Activated CD4-positive, alpha-beta T cell treated with anti-CD3 and anti-CD28 coated beads, Interleukin-2, amount 50 U/mL, for 4 hours (primary cell): ENCODE data around the gene PPP1R18.

ENCODE experiments used
- DNase-seq, 2 experiments: peaks; one replicate each; pipeline ENCODE4 v3.0.0-alpha.2; 2020

PPP1R18 gene

DNA sequence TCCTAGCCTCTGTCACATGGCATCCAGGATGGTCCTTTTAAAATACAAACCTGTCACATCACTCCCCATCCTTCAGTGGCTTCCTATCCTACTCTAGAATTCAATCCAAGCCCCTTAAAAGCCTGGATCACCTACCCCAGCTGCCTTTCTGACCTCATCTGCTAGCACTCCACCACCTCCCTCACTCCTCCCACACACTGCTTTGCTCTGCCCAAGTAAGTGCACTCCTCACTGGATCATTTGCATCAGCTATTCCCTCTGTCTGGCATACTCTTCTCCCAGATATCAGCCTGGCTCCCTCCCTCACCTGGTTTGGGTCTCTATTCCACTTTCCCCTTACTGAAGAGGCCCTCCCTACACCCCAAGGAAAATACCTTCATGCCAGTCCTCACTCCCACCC lies 29.0 kb downstream of the PPP1R18 start:
- DNase-seq: no peak

DNA sequence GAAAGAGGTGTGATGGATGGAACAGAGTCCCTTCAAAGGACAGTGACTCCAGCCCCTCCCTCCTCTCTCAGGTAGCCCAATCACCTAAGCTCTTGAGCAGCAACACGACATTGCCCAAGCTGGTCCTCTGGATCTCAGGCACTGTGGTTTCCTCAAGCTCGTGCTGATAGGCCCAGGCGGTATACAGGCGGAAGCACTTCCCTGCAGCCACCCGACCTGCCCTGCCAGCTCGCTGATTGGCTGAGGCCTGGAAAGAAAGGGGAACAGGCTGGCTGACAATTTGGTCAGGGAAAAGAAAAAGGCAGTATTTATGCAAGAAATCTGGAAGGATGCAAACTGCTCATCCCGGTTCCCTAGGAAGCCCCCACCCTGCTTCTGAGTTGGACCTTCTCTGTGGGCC lies 29.9 kb downstream of the PPP1R18 start:
- DNase-seq: no peak

DNA sequence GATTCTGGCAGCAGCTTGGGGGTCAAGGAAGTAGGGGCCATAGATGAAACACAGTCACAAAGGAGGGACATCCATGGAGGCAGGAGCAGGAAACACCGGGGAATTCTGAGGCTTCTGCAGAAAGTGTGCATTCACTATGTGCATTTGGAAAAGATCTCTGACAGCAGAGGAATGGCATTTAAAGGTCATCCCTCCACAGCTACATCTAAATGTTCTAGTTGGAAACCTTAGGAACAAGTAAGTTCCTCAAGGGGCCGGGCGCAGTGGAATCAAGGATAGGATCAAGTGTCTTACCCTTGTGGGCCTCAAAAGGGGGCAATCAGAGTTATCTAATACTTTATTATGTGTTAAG lies 30.7 kb downstream of the PPP1R18 start:
- DNase-seq: no peak

DNA sequence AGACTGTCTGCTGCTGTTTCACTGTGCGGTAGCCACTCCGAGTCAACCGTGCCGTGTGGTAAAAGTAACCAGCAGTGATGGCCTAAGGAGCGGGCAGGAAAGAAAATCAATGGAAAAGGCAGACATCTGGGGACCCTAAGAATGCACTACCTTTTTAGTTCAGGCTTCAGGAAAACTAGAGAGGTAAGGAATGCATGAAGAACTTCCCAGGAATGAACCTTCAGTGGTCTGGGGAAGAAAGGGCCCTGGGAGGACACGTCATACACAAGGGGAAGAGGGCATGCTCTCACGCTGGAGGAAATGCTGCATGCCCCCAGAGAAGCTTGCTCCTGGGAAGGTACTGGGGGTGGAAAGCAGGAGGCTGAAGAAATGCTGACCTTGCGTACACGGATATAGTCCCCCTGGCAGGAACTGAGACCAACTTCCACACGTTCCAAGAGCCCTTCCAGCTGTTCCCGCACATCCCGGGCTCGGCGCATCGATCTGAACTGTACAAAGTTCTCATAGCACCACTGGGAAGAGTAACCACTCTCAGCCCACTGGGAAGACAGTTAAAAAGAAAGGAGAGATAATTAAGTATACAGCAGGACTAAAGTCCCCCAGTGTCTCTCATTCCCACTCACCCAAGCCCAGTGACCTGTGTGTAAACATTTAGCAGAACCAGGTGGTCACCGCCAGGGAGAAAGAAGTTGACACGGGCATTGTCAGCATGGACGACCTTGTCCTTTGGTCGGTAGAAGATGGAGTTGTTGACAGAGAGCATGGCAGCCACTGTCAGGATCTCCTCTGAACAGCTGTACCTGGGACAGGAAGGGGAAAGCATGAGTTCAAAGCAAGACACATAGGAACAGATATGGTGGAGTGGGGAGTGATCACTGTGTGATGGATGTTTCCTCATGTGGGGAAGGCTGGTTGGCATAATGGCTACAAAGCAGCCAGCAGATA lies 31.4 kb downstream of the PPP1R18 start:
- no peak for DNase-seq

DNA sequence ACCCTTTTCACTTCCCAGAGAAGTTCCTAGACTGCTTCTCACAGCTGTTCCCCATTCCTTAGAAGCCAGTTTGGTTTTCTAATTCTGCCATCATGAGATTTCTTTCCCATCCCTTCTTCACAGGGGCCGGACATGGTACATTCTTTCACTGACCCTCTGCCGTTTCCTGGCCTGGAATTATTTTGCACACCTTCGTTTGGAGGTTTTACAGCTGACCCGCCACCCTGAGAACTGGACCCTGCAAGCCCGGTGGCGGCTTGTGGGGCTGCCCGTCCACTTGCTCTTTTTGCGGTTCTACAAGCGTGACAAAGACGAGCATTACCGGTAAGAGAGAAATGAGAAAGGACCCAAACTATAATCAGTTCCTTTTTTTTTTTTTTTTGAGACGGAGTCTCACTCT lies 35.3 kb downstream of the PPP1R18 start:
- DNase-seq: no peak

DNA sequence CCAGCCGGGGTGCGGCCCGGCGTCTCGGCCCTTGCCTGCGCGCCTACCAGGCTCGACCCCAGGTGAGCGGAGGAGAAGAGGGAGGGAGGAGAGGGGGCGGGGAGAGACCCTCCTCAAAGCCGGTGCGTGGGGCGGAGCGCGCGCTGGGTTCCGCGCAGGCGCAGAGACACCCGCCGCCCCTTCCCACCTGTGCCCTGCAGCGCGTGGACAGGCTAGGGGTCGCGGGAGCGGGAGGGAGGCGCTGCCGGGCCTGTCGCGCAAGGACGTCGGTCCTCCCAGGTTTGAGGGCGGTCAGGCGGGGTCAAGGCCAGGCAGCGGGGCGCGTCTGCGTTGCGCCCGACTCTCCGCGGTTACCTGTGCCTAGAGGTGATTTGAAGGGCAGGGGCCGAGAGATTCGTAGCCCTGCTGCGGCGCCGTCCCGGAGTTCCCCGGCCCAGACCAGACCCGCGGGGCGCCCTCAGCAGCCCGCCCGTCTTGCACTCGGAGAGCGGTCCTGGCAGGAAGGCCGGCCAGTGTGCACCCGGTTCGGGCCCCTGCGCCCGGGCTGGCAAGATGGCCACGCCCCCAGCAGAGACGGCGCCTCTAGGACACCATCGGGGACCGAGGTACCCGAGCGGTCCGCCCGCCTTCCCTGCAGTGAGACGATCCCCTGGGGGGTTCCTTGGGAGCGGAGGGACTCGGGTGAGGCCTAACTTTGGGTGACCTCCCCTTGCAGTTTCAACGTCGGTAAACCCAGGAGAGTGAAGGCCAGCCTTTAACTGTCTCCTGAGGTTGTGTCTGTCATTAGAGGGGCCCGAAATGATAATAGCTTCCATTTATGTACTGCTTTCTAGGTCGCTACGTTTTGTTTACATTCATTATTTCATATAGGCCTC lies 39.0 kb downstream of the PPP1R18 start:
- DNase-seq: peak; percentile 50 to 69

DNA sequence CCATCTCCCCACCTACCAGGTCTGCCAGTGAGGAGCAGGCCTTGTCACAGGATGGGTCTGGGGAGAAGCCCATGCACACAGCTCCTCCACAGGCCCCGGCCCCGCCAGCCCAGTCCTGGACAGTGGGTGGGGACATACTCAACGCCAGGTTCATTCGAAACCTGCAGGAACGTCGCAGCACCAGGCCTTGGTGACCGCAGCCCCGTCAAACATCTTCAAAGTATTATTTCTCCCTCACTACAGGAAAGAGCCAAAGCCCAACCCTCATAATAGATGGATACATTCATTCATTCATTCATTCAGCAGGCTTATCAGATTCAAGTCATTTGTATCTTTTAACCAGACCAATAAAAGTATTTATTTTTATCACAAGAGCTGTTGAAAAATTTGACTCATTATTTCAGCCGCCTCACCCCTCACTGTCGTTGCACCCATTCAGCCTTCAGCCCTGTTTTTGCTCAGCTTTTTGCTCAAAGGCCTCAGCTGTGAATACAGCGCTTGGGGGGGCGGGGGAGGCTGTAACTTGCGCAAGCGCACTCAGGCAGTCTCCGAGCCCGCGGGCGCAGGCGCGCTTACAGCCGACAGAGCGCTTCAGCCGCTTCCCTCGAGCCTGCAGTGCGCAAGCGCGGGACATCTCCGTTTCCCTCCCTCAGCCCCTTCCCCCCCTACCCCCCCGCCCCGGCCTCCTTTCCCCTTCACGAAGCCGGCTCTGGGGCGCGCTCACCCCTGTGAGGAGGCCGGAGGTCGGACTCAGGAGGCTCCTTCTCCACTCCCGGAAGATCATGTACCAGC lies 39.8 kb downstream of the PPP1R18 start, which contains the start of gene C6orf136:
C6orf136 (plus strand) TSS at position 684 of the 792 bp plus-strand sequence; CDS start at position 783, 99 bp downstream.
- peak; percentile 90 to 92 for DNase-seq

DNA sequence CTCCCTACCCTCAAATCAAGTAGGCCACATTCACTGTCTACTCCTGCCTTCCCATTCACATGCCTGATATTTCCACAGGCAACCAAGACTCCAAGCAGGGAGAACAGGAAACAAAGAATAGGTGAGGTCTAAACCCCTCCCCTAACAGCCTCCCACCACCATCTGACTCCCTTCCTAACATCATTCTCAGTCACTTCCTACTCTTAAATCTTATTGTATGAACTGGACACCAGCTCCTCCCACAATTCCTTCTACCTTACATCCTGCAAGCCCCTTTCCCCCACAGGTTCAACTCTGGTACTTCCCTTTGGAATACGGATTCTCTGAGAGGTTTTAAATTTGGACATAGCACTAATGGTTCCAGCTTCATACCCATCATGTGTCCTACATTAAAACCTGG lies 40.5 kb downstream of the PPP1R18 start:
- no peak for DNase-seq

DNA sequence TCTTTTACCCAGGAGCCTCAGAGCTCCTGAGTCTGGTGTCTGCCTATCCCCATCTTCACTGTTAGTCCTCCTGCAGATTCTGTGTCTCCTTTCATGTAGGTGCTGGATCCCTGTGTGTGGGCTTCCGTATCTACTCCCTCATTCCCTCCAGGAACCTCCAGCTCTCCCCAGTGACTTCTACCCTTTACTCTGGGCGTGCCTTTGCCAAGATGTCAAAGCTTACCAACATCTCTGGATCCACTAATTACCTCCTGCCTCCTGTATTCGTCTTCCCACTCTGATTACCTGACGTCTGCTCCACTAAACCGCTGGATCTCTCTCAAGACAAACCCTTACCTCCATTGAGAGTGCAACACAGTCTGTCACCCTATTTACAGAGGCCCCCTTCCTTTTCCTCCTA lies 41.7 kb downstream of the PPP1R18 start:
- DNase-seq: no peak

DNA sequence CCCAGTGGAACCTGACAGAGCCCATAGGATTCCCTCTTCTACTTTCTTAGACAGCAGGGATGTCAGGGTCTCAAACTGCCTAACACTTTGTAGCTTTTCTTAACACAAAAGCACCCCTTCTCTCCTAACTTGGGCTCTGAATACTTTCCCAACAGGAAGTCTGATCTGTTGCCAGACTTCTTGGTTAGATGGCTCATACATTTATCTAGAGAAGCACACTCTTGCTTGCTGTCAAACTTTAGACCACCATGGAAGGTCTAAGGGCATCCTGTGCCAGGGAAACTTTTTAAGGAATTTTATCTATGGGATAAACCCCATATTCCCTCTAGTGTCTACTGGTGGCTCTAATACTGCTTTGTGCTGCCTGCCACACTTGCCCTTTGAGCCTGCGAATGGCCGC lies 42.8 kb downstream of the PPP1R18 start:
- no peak for DNase-seq

DNA sequence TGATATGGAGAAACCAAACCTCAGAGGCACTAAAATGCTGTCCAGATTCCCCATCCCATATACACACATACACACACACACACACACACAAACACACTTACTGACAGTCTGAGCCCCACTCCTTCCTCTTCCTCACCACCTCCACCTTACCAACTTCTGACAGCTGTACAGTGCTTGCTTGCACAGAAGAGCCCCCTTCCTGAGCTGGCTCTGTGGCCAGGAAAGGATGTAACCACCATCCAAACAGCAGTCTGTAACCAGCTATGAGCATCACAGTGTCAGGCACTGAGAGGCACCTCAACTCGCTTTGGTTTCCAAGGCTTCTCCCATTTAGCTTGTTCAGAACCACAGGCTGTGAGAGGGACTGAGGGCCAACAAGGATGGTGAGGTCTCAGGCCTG lies 45.4 kb downstream of the PPP1R18 start:
- DNase-seq: no peak

DNA sequence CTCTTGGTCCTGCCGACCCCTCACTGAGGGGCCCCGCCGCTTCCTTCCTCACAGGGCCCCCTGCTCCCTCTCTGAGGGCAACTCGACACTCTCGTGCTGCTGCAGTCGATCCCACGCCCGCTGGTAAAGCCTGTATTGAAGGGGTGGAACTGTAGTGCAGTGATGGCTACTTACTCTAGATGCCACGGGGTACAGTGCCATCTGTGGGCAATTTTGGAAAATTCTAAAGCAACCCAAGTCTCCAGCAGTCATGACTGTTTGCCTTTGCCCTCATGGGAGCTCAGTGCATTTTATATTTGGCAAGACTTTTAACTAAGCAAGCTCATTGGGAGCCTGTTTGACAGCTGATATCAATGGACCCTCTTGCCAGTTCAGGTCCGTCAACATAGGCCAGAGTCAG lies 46.0 kb downstream of the PPP1R18 start:
- no peak for DNase-seq

DNA sequence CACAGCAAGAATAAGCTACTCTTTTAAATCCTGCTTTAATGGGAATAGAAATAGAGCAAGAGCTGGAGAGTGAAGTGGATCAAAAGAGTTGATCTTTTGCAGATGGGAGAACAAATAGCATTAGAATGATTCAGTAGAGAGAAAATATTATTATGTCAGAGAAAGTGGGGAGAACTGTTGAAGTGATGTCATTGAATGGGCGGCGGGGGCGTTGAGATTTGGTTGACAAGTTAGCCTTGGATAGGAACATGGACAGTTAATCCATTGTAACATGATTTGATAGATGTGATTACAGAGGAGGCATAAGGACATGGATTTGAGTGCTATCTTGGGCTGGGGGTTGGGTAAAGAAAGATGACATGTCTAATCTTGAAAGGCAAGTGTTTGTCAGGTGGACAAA lies 50.6 kb downstream of the PPP1R18 start:
- no peak for DNase-seq

DNA sequence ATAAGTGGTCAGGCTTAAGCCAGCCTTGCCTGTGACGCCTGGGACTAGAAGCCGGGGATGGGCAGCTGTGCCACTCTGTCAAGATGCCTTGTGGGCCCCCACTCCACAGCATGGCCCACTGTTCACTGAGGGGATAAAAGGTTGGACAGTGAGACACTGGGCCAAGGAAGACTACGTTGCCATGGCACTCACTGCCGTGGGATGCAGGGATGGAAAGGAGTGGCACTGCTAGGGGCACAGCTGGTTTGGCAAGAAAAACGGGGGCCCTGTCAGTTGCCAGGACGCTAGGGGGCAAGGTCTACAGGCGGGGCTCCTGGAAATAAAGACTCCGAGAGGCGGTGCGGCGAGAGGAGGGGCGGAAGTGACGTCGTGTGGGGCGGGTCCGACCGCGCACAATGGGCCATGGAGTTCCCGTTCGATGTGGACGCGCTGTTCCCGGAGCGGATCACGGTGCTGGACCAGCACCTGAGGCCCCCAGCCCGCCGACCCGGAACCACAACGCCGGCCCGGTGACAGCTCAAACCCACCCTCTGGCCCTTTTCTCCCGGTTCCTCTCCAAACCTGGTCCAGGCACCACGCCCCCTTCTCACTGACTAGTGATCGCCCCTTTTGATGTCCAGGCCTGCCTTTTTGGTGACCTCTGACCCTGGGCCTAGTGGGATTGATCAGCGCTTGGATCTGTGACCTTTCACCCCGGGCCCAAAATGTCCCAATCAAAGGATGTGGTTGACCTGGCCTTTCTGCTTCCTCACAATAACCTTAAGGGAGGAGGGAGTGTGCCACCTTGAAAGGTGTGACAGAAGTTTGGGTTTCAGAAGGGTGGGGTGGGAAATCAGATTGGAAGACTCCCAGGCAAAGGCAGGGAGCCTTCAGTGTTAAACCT lies 59.7 kb downstream of the PPP1R18 start, which contains the start of gene ATAT1:
ATAT1 (plus strand) TSS at position 391 of the 883 bp plus-strand sequence.
- DNase-seq: peak; percentile 86
